NB4 (cell line): ENCODE data around the gene HCK.

Source experiments
- DNase-seq: peaks from one replicate; pipeline ENCODE4 v3.0.0; 2010; ENCODE audit warnings: low read depth
- H3K4me3 ChIP-seq: one replicate; pipeline ENCODE4 v1.5.1; 2011; ENCODE audit warnings: mild to moderate bottlenecking, low read depth, low read length, moderate library complexity
- CTCF ChIP-seq: IDR thresholded peaks from one replicate; pipeline ENCODE4 v1.5.1; 2012; ENCODE audit warnings: low read depth, low read length
- MAX ChIP-seq: IDR thresholded peaks from 2 replicates; pipeline ENCODE4 v1.6.1; 2011; ENCODE audit warnings: low read depth, low read length
- MYC ChIP-seq: IDR thresholded peaks from 2 replicates; pipeline ENCODE4 v1.6.1; 2011; ENCODE audit warnings: low read depth, low read length
- POLR2A ChIP-seq: IDR thresholded peaks from 2 replicates; pipeline ENCODE4 v1.6.1; 2011; ENCODE audit warnings: mild to moderate bottlenecking; ENCODE audit not compliant: insufficient read length; ENCODE audit errors: extremely low read depth

Gene HCK

GRCh38 chr20:32052090-32052777 is at the start of gene HCK:
Gene HCK (plus strand): TSS chr20:32052242.
- DNase-seq, result peak; percentile 64
- no peak for TF ChIP-seq MYC
- no peak for TF ChIP-seq CTCF
- TF ChIP-seq MAX, result no peak
- TF ChIP-seq POLR2A, result no peak
- peak within 1 kb of the TSS; percentile 25 for H3K4me3 ChIP-seq

- TF ChIP-seq MAX (no peak), POLR2A (no peak), MYC (no peak), CTCF (no peak)
- peak; percentile 23 for DNase-seq
- no peak overlapping the region for H3K4me3 ChIP-seq
Observed at GRCh38 chr20:32003325-32003724, 48.7 kb upstream of the HCK start.

GRCh38 chr20:32004963-32005362 is 47.1 kb upstream of the HCK start:
- TF ChIP-seq MYC (no peak), CTCF (no peak), POLR2A (no peak), MAX (no peak)
- H3K4me3 ChIP-seq, result no peak overlapping the region
- DNase-seq, result peak; percentile 52

GRCh38 chr20:32006053-32006452 is 46.0 kb upstream of the HCK start:
- TF ChIP-seq MAX, result no peak
- no peak for TF ChIP-seq POLR2A
- TF ChIP-seq MYC, result no peak
- TF ChIP-seq CTCF, result no peak
- DNase-seq, result no peak
- H3K4me3 ChIP-seq, result no peak overlapping the region

GRCh38 chr20:32006841-32007786 is 44.9 kb upstream of the HCK start:
- no peak for DNase-seq
- TF ChIP-seq POLR2A (no peak), MYC (no peak), MAX (no peak)

More at GRCh38 chr20:32006841-32007786, 44.9 kb upstream of the HCK start:
- H3K4me3 ChIP-seq, result no peak overlapping the region
